Fibroblast of lung (primary cell): ENCODE results near the gene SEC24B.

Experiments
- CTCF ChIP-seq, 2 donors: IDR thresholded peaks in 1 of 2; conservative IDR thresholded peaks in 1 of 2; 1 replicate in 1 of 2; 2 replicates in 1 of 2; pipeline ENCODE4 v1.5.1; 2011 to 2012; ENCODE audit warnings: low read length in 2 of 2, control low read depth in 1 of 2, inconsistent platforms in 1 of 2, low read depth in 1 of 2, mild to moderate bottlenecking in 1 of 2
- EZH2 ChIP-seq: IDR thresholded peaks from 2 replicates; pipeline ENCODE4 v1.5.1; 2012; ENCODE audit warnings: low read length, control low read depth, mild to moderate bottlenecking; ENCODE audit errors: missing control alignments

GRCh38 chr4:109411964-109412363 lies 21.7 kb upstream of the SEC24B start:
- TF ChIP-seq CTCF (conservative IDR thresholded peaks at IDR 0.05 in 1 of 2, IDR thresholded peaks at IDR 0.05 in 1 of 2; ENCODE audit: low read depth in 1 of 2, low read length in 2 of 2) (no peak), EZH2 (no peak)
